ENCODE measurements around the gene SLC39A7.

DNA sequence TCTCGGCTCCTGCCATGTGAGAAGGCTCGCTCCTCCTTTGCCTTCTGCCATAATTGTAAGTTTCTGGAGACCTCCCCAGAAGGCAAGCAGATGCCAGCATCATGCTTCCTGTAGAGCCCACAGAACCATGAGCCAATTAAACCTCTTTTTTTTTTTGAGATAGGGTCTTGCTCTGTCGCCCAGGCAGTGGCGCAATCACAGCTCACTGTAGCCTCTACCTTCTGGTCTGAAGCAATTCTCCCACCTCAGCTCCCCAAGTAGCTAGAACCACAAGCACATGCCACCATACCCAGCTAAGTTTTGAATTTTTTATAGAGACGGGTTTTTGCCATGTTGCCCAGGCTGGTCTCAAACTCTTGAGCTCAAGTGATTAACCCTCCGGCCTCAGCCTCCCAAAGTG lies 36.2 kb downstream of the SLC39A7 start:
- no peak for TF ChIP-seq CTCF (IDR thresholded peaks at IDR 0.05)
- no peak for TF ChIP-seq POLR2A (IDR thresholded peaks at IDR 0.05)
- no peak for TF ChIP-seq EP300 (IDR thresholded peaks at IDR 0.05)

All from stomach (tissue), 4 donors.